ENCODE measurements around the gene AKAP13.
A peak's percentile ranks its signal among the peaks of the same experiment; 100 is the strongest.
"Not testable (repeated sequence)": the region's sequence is repeated elsewhere in the genome, so short reads cannot be mapped to it uniquely, and the experiment has no call there.

The AKAP13 gene

DNA sequence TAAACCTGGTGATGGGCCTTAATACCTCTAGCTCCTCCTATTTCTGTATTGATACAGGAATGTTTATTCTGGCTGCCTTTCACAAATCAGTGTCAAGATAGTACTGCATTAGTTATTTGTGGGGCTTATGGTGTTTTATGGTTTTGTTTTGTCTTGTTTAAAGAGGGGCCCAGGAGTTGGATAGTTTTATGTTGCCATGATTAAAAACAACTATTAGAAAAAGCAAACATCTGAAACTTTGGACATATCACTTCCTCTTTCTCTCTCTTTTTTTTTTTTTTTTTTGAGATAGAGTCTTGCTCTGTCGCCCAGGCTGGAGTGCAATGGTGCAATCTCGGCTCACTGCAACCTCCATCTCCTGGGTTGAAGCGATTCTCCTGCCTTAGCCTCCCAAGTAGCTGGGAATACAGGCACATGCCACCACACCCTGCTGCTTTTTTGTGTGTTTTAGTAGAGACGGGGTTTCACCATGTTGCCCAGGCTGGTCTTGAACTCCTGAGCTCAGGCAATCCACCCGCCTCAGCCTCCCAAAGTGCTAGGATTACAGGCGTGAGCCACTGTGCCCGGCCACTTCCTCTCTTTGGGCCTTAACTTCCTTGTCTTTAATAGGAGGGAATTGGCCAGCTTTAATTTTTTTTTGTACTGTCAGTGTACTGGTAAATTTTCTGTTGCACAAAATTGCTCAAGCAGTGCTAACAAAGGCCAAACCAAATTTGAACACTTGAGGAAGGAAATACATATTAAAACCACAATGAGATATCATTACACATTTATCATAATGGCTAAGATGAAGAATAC, 155.3 kb downstream of the AKAP13 start:
- DNase-seq (ENCODE audit: low read depth in 2 of 2, low spot score in 1 of 2), result not testable (repeated sequence)

DNA sequence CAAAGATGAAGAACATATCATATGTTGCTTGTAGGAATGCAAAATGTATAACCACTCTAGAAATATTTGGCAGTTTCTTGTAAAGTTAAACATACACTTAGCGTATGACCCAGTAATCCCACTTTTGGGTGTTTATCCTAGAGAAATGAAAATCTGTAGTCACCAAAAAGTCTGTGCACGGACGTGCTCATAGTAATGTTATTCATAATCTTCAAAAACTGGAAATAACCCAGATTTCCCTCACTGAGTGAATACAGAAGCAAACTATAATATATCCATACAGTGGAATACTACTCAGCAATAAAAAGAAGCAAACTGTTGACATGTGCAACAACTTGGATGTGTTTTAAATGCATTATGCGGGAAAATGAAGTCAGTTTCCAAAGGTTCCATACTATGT, 155.9 kb downstream of the AKAP13 start:
- DNase-seq (ENCODE audit: low read depth in 2 of 2, low spot score in 1 of 2), result no peak

DNA sequence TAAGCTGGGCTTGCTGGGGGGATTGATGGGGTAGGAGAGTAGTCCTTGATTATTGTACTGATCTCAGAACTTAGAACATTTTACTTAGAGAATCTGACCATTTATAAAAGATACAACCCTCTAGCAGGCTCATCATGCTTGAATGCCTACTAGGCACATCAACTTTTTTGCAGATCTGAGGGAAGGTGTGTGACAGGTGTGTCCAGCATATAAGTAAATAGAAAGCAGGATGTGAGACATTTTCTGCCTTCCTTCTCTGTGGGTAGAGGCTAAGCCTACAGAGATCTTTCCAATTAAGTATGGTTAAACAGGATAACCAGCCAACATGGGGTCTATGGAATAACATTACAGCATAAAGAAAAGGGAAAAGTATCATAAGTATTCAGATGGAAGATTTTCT, 159.1 kb downstream of the AKAP13 start:
- DNase-seq (ENCODE audit: low read depth in 2 of 2, low spot score in 1 of 2), result no peak

DNA sequence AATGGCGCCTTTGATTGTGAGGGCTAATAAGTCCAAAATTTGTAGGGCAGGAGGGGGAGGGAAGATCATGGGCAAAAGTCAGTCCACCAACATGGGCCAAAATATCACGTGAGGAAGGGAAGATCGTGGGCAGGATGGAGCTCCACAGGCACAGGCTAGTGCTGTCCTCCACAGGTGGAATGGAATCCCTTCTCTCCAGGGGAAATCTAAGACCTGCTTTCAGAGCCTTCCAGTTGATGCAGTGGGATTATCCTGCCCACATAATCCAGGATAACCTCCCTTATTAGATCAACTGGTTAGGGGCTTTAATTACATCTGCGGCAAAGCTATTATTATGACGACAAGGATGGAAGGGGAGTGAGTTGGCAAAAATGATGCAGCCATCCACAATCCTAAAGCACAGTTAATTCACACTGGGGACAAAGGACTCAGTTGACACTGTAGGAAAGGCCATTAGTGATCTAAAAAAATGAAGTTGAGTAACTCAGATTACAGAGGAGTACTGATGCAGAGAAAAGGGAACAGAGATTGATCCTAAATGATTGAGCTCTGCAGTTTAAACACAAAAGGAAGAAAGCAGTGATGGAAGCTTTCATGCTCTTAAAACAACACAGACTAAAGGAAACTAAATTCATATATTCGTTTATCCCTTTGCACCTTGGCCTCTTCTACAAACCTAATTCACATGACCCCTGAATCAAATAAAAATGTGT, 159.8 kb downstream of the AKAP13 start:
- no peak for DNase-seq (ENCODE audit: low read depth in 2 of 2, low spot score in 1 of 2)

DNA sequence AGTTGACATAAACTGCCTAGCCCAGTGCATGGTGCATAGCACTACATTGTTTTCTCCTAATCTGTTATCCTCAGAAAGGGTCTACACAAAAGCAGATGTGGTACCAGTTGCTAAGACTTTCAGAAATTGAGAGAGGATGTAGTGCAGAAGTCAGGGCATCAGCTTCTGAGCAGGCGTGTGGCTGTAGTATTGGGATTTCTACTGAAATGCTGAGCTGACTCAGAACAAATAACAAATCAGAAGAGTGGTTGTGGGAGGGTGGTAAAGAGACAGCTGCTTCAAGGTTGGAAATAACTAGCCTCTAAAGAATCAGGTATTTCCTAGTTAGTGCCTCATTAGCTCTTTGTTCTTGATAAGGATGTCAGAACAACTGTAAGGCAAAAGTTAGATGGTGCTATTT, 161.3 kb downstream of the AKAP13 start:
- DNase-seq (ENCODE audit: low read depth in 2 of 2, low spot score in 1 of 2), result no peak

GRCh38 chr15:85542488-85542887, 162.1 kb downstream of the AKAP13 start:
- DNase-seq (ENCODE audit: low read depth in 2 of 2, low spot score in 1 of 2), result no peak

DNA sequence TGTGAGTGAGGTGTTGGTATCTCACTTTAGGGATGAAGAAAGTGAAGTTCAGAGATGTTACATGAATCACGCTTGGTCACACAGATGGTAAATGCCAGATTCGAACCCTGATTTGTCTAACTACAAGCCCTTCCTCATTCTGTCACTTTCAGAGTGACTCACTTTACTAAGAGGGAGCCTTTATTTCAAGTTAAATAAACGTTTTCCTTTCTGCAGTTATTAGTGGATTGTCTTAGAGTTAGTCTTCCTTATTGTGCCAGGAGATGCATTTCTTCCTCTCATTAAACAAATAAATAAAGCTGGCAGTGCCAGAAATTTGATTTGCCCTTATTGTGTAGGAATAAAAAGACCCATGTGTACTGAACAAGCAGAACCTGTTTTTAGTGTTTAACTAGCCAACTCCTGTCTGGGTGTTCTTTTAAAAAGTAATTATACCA, 162.5 kb downstream of the AKAP13 start:
- no peak for DNase-seq (ENCODE audit: low read depth in 2 of 2, low spot score in 1 of 2)

- DNase-seq (ENCODE audit: low read depth in 2 of 2, low spot score in 1 of 2), result peak in 1 of 2 donors; percentile 18
Observed at GRCh38 chr15:85543741-85544155, 163.3 kb downstream of the AKAP13 start.

GRCh38 chr15:85545185-85545584, 164.8 kb downstream of the AKAP13 start:
- no peak for DNase-seq (ENCODE audit: low read depth in 2 of 2, low spot score in 1 of 2)

GRCh38 chr15:85545752-85546151, 165.3 kb downstream of the AKAP13 start:
- DNase-seq (ENCODE audit: low read depth in 2 of 2, low spot score in 1 of 2), result no peak

- DNase-seq (ENCODE audit: low read depth in 2 of 2, low spot score in 1 of 2), result no peak
Observed at GRCh38 chr15:85547386-85547785, 167.0 kb downstream of the AKAP13 start.

GRCh38 chr15:85550283-85550682, 169.9 kb downstream of the AKAP13 start:
- no peak for DNase-seq (ENCODE audit: low read depth in 2 of 2, low spot score in 1 of 2)

- no peak for DNase-seq (ENCODE audit: low read depth in 2 of 2, low spot score in 1 of 2)
Observed at GRCh38 chr15:85551221-85551832, 170.9 kb downstream of the AKAP13 start.

- no peak for DNase-seq (ENCODE audit: low read depth in 2 of 2, low spot score in 1 of 2)
Observed at GRCh38 chr15:85554852-85555521, 174.6 kb downstream of the AKAP13 start.

GRCh38 chr15:85555875-85556617, 175.6 kb downstream of the AKAP13 start:
- no peak for DNase-seq (ENCODE audit: low read depth in 2 of 2, low spot score in 1 of 2)

GRCh38 chr15:85556618-85556895, 176.2 kb downstream of the AKAP13 start:
- no peak for DNase-seq (ENCODE audit: low read depth in 2 of 2, low spot score in 1 of 2)

DNA sequence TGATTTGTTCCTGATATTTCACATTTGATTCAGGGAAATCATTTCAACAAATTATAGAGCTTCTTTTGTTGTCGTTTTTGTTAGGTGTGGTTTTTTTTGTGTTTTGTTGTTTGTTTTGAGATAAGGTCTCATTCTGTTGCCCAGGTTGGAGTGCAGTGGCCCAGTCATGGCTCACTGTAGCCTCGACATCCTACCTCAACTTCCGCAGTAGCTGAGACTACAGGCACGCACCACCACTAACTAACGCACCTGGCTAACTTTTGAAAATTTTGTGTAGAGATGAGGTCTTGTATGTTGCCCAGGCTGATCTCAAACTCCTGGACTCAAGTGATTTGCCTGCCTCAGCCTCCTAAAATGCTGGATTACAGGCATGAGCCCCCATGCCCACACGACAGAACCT, 177.0 kb downstream of the AKAP13 start:
- DNase-seq (ENCODE audit: low read depth in 2 of 2, low spot score in 1 of 2), result no peak

DNA sequence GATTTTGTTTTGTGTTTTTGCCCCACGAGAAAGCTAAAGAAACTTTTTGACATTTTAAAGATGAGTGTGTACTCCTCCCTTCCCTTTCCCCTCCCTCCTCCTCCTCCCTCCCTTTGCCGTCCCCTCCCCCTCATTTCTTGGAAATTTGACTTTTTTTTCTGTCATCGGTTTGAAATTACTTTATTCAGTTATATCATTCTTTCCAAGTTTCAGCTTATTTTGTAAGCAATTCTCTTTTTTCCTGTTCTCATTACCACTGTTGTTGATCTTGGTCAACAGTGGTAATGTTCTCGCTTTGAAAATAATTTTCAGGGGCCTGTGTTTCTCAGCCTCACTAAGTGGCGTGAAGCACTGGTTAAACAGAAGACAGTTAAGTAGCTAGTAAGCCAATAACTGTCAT, 178.4 kb downstream of the AKAP13 start:
- DNase-seq (ENCODE audit: low read depth in 2 of 2, low spot score in 1 of 2), result no peak

GRCh38 chr15:85559530-85559929, 179.1 kb downstream of the AKAP13 start:
- no peak for DNase-seq (ENCODE audit: low read depth in 2 of 2, low spot score in 1 of 2)

GRCh38 chr15:85562824-85563223, 182.4 kb downstream of the AKAP13 start:
- DNase-seq (ENCODE audit: low read depth in 2 of 2, low spot score in 1 of 2), result no peak

DNA sequence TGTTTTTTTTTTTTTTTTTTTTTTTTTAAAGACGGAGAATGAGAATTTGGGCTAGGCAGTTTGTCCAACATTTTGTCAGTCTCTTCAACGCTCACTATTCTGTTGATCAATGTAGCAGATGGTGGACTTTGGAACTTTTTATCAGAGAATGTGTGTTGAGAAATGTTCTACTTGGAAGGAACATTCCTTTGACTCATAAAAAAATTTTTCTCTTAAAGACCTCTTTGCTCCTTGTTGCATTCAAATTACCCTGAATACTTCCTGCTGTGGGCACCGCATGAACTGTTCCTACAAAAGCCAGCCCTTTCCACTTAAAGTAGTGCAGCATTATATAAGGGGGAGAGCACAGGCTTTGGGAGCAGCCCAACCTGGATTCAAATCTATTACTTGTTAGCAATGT, 182.9 kb downstream of the AKAP13 start:
- DNase-seq (ENCODE audit: low read depth in 2 of 2, low spot score in 1 of 2), result no peak

All from stimulated activated CD8-positive, alpha-beta memory T cell treated with anti-CD3 and anti-CD28 coated beads, Interleukin-4, amount 100 ng/mL, for 4 hours (primary cell).